ENCODE measurements around the gene PBX1.

GRCh38 chr1:164608651-164609057 is 49.7 kb downstream of the PBX1 start:
- TF ChIP-seq, protein P1, sequence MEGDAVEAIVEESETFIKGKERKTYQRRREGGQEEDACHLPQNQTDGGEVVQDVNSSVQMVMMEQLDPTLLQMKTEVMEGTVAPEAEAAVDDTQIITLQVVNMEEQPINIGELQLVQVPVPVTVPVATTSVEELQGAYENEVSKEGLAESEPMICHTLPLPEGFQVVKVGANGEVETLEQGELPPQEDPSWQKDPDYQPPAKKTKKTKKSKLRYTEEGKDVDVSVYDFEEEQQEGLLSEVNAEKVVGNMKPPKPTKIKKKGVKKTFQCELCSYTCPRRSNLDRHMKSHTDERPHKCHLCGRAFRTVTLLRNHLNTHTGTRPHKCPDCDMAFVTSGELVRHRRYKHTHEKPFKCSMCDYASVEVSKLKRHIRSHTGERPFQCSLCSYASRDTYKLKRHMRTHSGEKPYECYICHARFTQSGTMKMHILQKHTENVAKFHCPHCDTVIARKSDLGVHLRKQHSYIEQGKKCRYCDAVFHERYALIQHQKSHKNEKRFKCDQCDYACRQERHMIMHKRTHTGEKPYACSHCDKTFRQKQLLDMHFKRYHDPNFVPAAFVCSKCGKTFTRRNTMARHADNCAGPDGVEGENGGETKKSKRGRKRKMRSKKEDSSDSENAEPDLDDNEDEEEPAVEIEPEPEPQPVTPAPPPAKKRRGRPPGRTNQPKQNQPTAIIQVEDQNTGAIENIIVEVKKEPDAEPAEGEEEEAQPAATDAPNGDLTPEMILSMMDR (IDR thresholded peaks at IDR 0.05) = no peak
- TF ChIP-seq POLR2A (IDR thresholded peaks at IDR 0.05; ENCODE audit: low read depth) = no peak
- TF ChIP-seq POLR2AphosphoS5 (IDR thresholded peaks at IDR 0.05) = no peak
- no peak for TF ChIP-seq EP300 (IDR thresholded peaks at IDR 0.05)
